Thoracic aorta (tissue), 2 donors: ENCODE results near the gene FEM1B. TPM values are rescaled to one million over a fixed set of nuclear protein-coding genes. Genes with fewer than 3 reads are reported as not detected.

Source experiments
- ATAC-seq: fragments of 150-250 bp; one replicate; pipeline ENCODE4 v1.8.0; 2017; ENCODE audit warnings: low read depth; ENCODE audit not compliant: insufficient number of reproducible peaks, low FRiP score
- DNase-seq: peaks from one replicate; pipeline ENCODE4 v3.0.0-alpha.2; 2020; ENCODE audit warnings: low spot score
- H3K27ac ChIP-seq, 2 donors: fragments of 200-600 bp; sonication (generic); 1 replicate in 1 of 2; 2 replicates in 1 of 2; pipeline ENCODE4 v1.5.1; 2016; ENCODE audit warnings: mild to moderate bottlenecking in 2 of 2, moderate library complexity in 2 of 2
- H3K27me3 ChIP-seq: fragments of 200-600 bp; sonication (generic); replicated peaks from 2 replicates; pipeline ENCODE4 v1.6.0; 2016; ENCODE audit warnings: mild to moderate bottlenecking; ENCODE audit not compliant: insufficient read depth
- H3K36me3 ChIP-seq: fragments of 200-600 bp; sonication (generic); one replicate; pipeline ENCODE4 v1.5.1; 2016
- H3K4me1 ChIP-seq, 2 donors: fragments of 200-600 bp; sonication (generic); 1 replicate in 1 of 2; 2 replicates in 1 of 2; pipeline versions ENCODE4 v1.5.1 to v1.6.0; 2016; ENCODE audit warnings: low read depth in 2 of 2, mild to moderate bottlenecking in 1 of 2; ENCODE audit not compliant: control insufficient read depth in 1 of 2
- H3K4me3 ChIP-seq: fragments of 200-600 bp; sonication (generic); 2 replicates; pipeline ENCODE4 v1.5.1; 2016; ENCODE audit warnings: mild to moderate bottlenecking
- H3K9me3 ChIP-seq: fragments of 200-600 bp; sonication (generic); 2 replicates; pipeline ENCODE4 v1.5.1; 2016
- CTCF ChIP-seq: fragments of 200-600 bp; sonication (generic); IDR thresholded peaks from one replicate; pipeline ENCODE4 v1.5.1; 2019; ENCODE audit warnings: antibody characterized with exemption
- total RNA-seq, 2 donors: library from RNA; depleted of rRNA; stranded (reverse); fragments of >200 nt; gene quantifications; one replicate each; pipeline versions ENCODE4 v1.1.0 to v1.2.3, GENCODE V29; 2016

The FEM1B gene
- total RNA-seq, 2 donors from 2014 or later: 31.1 to 56.2 TPM

GRCh38 chr15:68330901-68331300, 53.4 kb downstream of the FEM1B start:
- Histone ChIP-seq H3K36me3 (peaks cover 51% of the 10 kb centered on the region), H3K4me1 (peaks cover 33 to 68% of the 10 kb centered on the region in 2 donors), H3K4me3 (no peak overlapping the region), H3K9me3 (no peaks in the 10 kb centered on the region), H3K27ac (peak overlapping the region in 1 of 2 donors; percentile 26), H3K27me3 (no peaks in the 10 kb centered on the region)
- no peak for TF ChIP-seq CTCF
- DNase-seq (no peak), ATAC-seq (no peak)

- no peak for DNase-seq
- no peaks in the 10 kb centered on the region for H3K9me3 ChIP-seq
- peak overlapping the region in 1 of 2 donors; percentile 99 for H3K27ac ChIP-seq
- no peak overlapping the region for H3K4me3 ChIP-seq
- TF ChIP-seq CTCF: no peak
- H3K4me1 ChIP-seq: peaks cover 29 to 68% of the 10 kb centered on the region in 2 donors
- ATAC-seq: no peak
- H3K36me3 ChIP-seq: peaks cover 39% of the 10 kb centered on the region
- H3K27me3 ChIP-seq: no peaks in the 10 kb centered on the region
Measured at GRCh38 chr15:68332266-68332665, 54.7 kb downstream of the FEM1B start.

GRCh38 chr15:68333775-68334470, 56.4 kb downstream of the FEM1B start:
- Histone ChIP-seq H3K27me3 (no peaks in the 10 kb centered on the region), H3K4me1 (peaks cover 39 to 68% of the 10 kb centered on the region in 2 donors), H3K36me3 (peaks cover 32% of the 10 kb centered on the region), H3K9me3 (no peaks in the 10 kb centered on the region), H3K4me3 (no peak overlapping the region), H3K27ac (peak overlapping the region; percentile 96 to 99)
- ATAC-seq (no peak), DNase-seq (no peak)
- TF ChIP-seq CTCF: no peak

- Histone ChIP-seq H3K36me3 (peaks cover 25% of the 10 kb centered on the region), H3K27ac (peak overlapping the region; percentile 96 to 99), H3K9me3 (no peaks in the 10 kb centered on the region), H3K27me3 (no peaks in the 10 kb centered on the region), H3K4me3 (no peak overlapping the region), H3K4me1 (peaks cover 43 to 75% of the 10 kb centered on the region in 2 donors)
- DNase-seq (peak; percentile 41), ATAC-seq (peak; percentile 47)
- no peak for TF ChIP-seq CTCF
Measured at GRCh38 chr15:68334661-68335124, 57.1 kb downstream of the FEM1B start.

GRCh38 chr15:68335251-68335650, 57.7 kb downstream of the FEM1B start:
- no peak overlapping the region for H3K4me3 ChIP-seq
- peaks cover 21% of the 10 kb centered on the region for H3K36me3 ChIP-seq
- ATAC-seq (peak; percentile 53), DNase-seq (peak; percentile 52)
- no peaks in the 10 kb centered on the region for H3K9me3 ChIP-seq
- H3K4me1 ChIP-seq: peaks cover 48 to 81% of the 10 kb centered on the region in 2 donors
- no peaks in the 10 kb centered on the region for H3K27me3 ChIP-seq
- no peak for TF ChIP-seq CTCF
- peak overlapping the region; percentile 96 to 99 for H3K27ac ChIP-seq
